Lower leg skin (tissue), 4 donors: ENCODE results near the gene BIN1. TPM values are rescaled to one million over a fixed set of nuclear protein-coding genes. Genes with fewer than 3 reads are reported as not detected.

Experiments used
- DNase-seq, 2 donors: peaks; one replicate each; pipeline ENCODE4 v3.0.0-alpha.2; 2019; ENCODE audit warnings: low spot score in 2 of 2
- H3K4me3 ChIP-seq: fragments of 200-600 bp; sonication (generic); 2 replicates; pipeline ENCODE4 v1.5.1; 2017; ENCODE audit warnings: mild to moderate bottlenecking, low read depth; ENCODE audit not compliant: poor library complexity, severe bottlenecking
- CTCF ChIP-seq, 3 donors: fragments of 450-650 bp; IDR thresholded peaks; one replicate each; pipeline ENCODE4 v1.5.1; 2016; ENCODE audit warnings: antibody characterized with exemption in 3 of 3, mild to moderate bottlenecking in 3 of 3, moderate library complexity in 2 of 3
- POLR2A ChIP-seq, 2 donors: fragments of 450-650 bp; IDR thresholded peaks; one replicate each; pipeline ENCODE4 v1.6.1; 2016 to 2017; ENCODE audit warnings: antibody characterized with exemption in 2 of 2, mild to moderate bottlenecking in 1 of 2, moderate library complexity in 1 of 2
- WGBS, 2 donors: methylation state at CpG; one replicate each; pipeline ENCODE4 v1.1.5; 2018; 5-methylcytosine and 5-hydroxymethylcytosine counted together
- intact Hi-C: fragments of 100-400 bp; cut with DNase I; formaldehyde crosslinking; loops from one replicate; pipeline ENCODE4 v1.15.0; 2023; ENCODE audit warnings: low total_unique reads
- total RNA-seq, 4 donors: library from RNA; depleted of rRNA; stranded (reverse); fragments of >200 nt; gene quantifications; one replicate each; pipeline ENCODE4 v1.1.0, GENCODE V29; 2016

The BIN1 gene
- total RNA-seq, 4 donors from 2014 or later, result 8.4 to 18.2 (median 9.8) TPM

DNA sequence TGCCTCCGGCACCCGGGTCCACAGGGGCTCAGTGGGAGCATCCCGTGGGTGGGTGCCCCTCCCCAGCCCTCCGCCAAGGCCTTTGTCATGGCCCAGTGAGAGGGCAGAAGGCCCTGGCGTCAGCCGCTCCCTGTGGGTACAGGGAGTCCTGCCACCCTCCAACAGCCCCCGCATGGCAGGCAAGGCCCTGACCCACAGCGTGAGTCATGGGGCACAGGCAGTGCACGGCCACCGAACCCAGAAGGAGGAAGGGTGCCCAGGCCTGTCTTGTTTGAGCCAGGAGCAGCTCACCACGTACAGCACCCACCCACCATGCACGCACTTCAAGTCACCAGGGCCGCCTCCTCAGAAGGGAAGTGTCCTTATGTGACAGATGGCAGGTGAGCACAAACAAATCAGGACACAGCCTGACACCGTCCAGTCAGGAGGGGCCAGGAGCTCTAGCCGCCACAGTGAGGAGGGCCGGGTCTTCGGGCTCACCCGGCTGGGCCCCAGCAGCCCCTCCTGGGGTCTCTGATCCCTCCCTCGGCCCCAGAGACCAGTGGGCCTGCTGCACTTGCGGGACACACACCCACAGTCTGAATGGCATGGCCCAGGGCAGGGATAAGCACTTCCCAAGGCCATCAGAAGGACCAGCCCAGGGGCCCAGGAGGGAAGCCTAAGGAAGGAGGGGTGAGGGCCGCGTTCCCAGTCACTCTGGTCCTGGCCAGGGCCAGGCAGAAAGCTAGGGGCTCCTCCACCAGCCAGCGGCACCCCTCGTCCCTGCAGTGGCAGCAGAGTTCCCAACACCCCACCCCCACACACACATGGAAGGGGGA is 25.8 kb downstream of the BIN1 start:
- intact Hi-C loops, result no loop called here
- TF ChIP-seq CTCF (IDR thresholded peaks at IDR 0.05), result no peak
- TF ChIP-seq POLR2A (IDR thresholded peaks at IDR 0.05), result no peak
- WGBS, 2 donors, result 80 to 84% methylated on average over 17 to 18 of the region's 24 CpGs
- DNase-seq, result no peak
- H3K4me3 ChIP-seq, result no peak overlapping the region

DNA sequence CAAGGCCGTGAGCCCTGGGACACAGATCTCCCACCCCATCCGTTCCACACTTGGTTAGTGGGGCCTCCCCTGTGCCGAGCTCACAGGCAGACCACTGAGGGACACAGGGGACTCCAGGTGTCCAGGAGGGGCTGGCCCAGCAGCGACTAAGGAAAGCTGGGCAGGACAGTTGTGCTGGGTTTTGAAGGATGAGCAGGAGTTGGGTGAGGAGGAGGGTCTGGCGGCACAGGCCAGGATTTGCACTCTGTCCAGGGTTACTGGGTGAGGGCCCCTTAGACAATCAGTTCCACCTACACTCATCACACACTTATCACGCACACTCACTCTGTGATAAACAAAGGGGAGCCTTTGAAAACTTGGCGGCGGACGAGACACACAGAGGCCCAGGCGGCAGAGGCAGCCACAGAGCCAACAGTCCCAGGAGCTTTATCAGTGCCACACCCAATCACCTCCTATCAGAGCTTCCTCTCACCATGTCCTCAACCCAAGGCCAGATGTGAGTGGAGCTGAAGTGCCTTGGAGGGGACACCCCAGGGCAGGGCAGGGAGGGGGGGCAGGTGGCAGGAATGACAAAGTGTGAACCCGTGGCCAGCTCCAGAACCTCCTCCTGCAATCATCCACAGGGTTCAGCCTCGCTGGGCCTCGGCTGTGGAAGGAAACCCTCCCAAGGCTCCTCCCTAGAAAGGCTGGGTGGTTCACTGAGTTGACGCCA is 26.6 kb downstream of the BIN1 start:
- DNase-seq, result no peak
- no peak for TF ChIP-seq CTCF (IDR thresholded peaks at IDR 0.05)
- TF ChIP-seq POLR2A (IDR thresholded peaks at IDR 0.05), result no peak
- WGBS, 2 donors, result 75 to 83% methylated on average over 13 to 14 of the region's 14 CpGs
- intact Hi-C loops, result no loop called here
- no peak overlapping the region for H3K4me3 ChIP-seq

DNA sequence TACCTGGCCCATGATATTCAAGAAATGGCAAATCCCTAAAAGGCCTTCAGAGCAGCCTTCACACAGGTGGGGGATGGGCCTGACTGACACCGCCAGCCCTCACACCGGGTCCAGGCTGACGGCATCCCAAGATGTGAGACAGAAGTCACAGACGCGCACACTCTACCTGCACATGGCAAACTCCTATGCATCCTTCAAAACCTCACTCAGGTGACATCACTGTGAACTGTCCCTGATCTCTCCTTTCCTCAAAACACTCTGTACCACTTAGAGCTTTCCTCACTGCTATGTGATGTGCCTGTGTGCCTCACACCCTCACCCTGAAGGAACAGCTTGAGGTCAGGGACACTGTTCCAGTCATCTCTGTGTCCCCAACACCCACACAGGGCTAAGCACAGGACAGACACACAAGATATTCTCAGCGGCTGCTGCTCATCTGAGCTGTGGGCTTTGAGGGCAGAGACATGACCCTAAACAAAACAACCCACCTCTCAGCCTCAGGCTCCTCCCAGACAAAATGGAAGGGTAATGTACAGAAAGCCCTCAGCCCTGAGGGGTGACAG is 27.5 kb downstream of the BIN1 start:
- intact Hi-C loops, result no loop called here

DNA sequence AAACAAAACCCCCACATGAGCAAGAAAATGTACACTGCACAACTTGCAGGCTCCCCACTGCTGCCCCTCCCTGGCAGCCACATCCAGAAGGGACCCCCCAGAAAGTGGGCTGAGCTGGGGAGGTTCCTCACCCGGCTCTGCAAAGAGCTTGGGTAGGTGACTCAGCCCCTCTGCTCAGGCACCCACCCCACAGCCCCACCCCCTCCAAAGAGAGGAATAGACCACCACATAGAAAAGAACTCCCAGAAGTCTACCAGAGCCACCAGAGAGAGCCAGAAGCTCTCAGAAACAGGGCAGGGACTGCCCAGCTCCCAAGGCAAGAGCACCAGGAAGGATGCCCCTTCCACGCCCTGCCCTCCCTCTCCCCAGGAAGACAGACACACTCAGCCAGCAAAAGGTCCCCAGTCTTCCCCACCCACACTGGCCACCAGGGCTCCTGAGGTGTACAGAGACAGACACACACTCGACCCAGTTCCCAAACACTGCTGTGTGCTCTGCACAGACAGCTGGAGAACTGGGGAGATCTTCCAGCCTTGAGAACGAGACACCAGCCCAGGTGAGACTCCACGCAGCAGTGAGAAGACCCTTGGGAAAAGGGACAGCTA is 28.2 kb downstream of the BIN1 start:
- DNase-seq, result no peak
- no peak overlapping the region for H3K4me3 ChIP-seq
- intact Hi-C loops, result no loop called here
- WGBS, 2 donors, result 63 to 74% methylated on average over 5 of the region's 5 CpGs
- TF ChIP-seq CTCF (IDR thresholded peaks at IDR 0.05), result no peak
- TF ChIP-seq POLR2A (IDR thresholded peaks at IDR 0.05), result no peak

More for the DNA sequence above, 27.5 kb downstream of the BIN1 start:
- no peak for TF ChIP-seq CTCF (IDR thresholded peaks at IDR 0.05)
- TF ChIP-seq POLR2A (IDR thresholded peaks at IDR 0.05), result no peak
- no peak for DNase-seq
- no peak overlapping the region for H3K4me3 ChIP-seq
- 90 to 95% methylated on average over 6 of the region's 6 CpGs for WGBS, 2 donors

GRCh38 chr2:127078028-127078427 is 28.9 kb downstream of the BIN1 start:
- 72 to 78% methylated on average over 4 to 5 of the region's 5 CpGs for WGBS, 2 donors
- TF ChIP-seq CTCF (IDR thresholded peaks at IDR 0.05) (no peak), POLR2A (IDR thresholded peaks at IDR 0.05) (no peak)
- intact Hi-C loops, result no loop called here
- DNase-seq, result no peak
- no peak overlapping the region for H3K4me3 ChIP-seq
